AG09319 (cell line): ENCODE results near the gene ASPSCR1.

ENCODE experiments used
- DNase-seq: peaks from one replicate; pipeline ENCODE4 v3.0.0-alpha.2; 2010; ENCODE audit warnings: low read depth; ENCODE audit errors: extremely low read depth
- CTCF ChIP-seq: IDR thresholded peaks from 2 replicates; pipeline ENCODE4 v1.5.1; 2011; ENCODE audit warnings: low read depth, mild to moderate bottlenecking, inconsistent platforms, low read length, moderate library complexity

Gene ASPSCR1

GRCh38 chr17:82021900-82022309, 44.5 kb downstream of the ASPSCR1 start:
- no peak for DNase-seq
- TF ChIP-seq CTCF: no peak

- DNase-seq: no peak
- TF ChIP-seq CTCF: no peak
Measured at GRCh38 chr17:82022310-82022980, 45.0 kb downstream of the ASPSCR1 start, which contains the start of gene CENPX. Gene CENPX, minus strand, starts transcription at chr17:82022878. Its CDS starts 17 bp downstream, at chr17:82022861.

- TF ChIP-seq CTCF: no peak
- peak; percentile 99 for DNase-seq
Measured at GRCh38 chr17:82022981-82023446, 45.6 kb downstream of the ASPSCR1 start, which contains the start of gene LRRC45. Gene LRRC45, plus strand, starts transcription at chr17:82023305. Its CDS starts 339 bp downstream, at chr17:82023644.

GRCh38 chr17:82023447-82024241, 46.2 kb downstream of the ASPSCR1 start:
- no peak for TF ChIP-seq CTCF
- no peak for DNase-seq

- no peak for DNase-seq
- TF ChIP-seq CTCF: no peak
Measured at GRCh38 chr17:82024859-82025258, 47.4 kb downstream of the ASPSCR1 start.

- DNase-seq: no peak
- TF ChIP-seq CTCF: no peak
Measured at GRCh38 chr17:82025401-82026107, 48.1 kb downstream of the ASPSCR1 start.
